ENCODE results near the gene AKT1S1.

DNA sequence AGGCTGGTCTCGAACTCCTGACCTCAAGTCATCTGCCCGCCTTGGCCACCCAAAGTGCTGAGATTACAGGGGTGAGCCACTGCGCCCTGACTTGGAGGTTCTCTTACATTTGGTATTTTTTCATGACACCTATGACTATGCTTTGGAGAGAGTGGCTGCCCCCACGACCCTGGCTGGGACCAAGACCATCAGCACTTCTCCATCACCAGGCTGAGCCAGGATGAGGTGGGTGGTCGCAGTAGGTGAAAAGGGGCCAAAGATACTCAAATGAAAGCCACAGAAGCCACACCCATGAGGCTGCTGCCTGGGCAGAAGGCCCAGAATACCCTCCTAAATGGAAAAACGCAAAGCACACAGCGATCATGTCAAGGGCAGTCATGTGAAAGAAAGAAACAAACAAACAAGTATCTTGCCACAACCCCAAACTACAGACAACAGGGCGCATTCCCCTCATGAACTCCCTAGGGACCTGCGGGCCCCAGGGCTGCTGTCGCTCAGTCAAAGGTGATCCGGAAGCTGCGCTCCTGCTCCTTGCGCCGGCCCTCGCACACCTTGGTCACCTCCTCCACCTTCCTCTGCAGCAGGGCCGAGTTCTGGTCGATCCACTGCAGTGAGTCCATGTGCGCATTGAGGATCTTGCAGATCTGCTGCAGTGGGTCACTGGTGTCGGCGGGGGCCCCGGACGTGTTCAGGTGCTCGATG is 30.7 kb upstream of the AKT1S1 start:
- TF ChIP-seq, protein P1, sequence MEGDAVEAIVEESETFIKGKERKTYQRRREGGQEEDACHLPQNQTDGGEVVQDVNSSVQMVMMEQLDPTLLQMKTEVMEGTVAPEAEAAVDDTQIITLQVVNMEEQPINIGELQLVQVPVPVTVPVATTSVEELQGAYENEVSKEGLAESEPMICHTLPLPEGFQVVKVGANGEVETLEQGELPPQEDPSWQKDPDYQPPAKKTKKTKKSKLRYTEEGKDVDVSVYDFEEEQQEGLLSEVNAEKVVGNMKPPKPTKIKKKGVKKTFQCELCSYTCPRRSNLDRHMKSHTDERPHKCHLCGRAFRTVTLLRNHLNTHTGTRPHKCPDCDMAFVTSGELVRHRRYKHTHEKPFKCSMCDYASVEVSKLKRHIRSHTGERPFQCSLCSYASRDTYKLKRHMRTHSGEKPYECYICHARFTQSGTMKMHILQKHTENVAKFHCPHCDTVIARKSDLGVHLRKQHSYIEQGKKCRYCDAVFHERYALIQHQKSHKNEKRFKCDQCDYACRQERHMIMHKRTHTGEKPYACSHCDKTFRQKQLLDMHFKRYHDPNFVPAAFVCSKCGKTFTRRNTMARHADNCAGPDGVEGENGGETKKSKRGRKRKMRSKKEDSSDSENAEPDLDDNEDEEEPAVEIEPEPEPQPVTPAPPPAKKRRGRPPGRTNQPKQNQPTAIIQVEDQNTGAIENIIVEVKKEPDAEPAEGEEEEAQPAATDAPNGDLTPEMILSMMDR (IDR thresholded peaks at IDR 0.05) = no peak
- no peak for TF ChIP-seq POLR2A (IDR thresholded peaks at IDR 0.05)
- TF ChIP-seq EP300 (IDR thresholded peaks at IDR 0.05) = no peak
